GM12878 (cell line): ENCODE data around the gene TGFB1. TPM values are rescaled to one million over a fixed set of nuclear protein-coding genes. Genes with fewer than 3 reads are reported as not detected.

Experiments used
- ATAC-seq: fragments of 200-7000 bp; cut with Tn5 transposase; 3 replicates; pipeline ENCODE4 v1.9.1; 2020; ENCODE audit warnings: mild to moderate bottlenecking, moderate library complexity
- BruUV-seq: library from RNA; stranded (reverse); fragments of 400-500 nt; replicated peaks from 2 replicates; lab custom pipeline; 2021; lab: Mats Ljungman, UMichigan
- CTCF ChIA-PET: fragments of 300-600 bp; sonication (Branson Sonifier 250); formaldehyde crosslinking; extraction: SDS; loops from one replicate; lab custom pipeline; 2021; ENCODE audit warnings: inconsistent platforms; lab: Yijun Ruan, JAX
- POLR2A ChIA-PET: fragments of 350-600 bp; formaldehyde crosslinking; extraction: SDS; loops from one replicate; lab custom pipeline; 2021; ENCODE audit warnings: inconsistent platforms; lab: Charles Lee
- RAD21 ChIA-PET: fragments of 300-600 bp; sonication (Branson Sonifier 250); formaldehyde crosslinking; loops from one replicate; lab custom pipeline; 2023; ENCODE audit warnings: antibody characterized with exemption; ENCODE audit not compliant: unreplicated experiment; lab: Charles Lee
- SMC1A ChIA-PET: fragments of 300-600 bp; sonication (Branson Sonifier 250); formaldehyde crosslinking; loops from one replicate; lab custom pipeline; 2023; ENCODE audit not compliant: unreplicated experiment, uncharacterized antibody; lab: Charles Lee
- DNase-seq: peaks from one replicate; pipeline ENCODE4 v3.0.0-alpha.2; 2011; ENCODE audit warnings: low read depth, low spot score
- FAIRE-seq: peaks from 3 replicates; lab custom pipeline; 2011; peaks lifted over from hg19 to GRCh38; lab: Jason Lieb, UNC
- H2AFZ ChIP-seq: 2 replicates; pipeline ENCODE4 v1.6.0; 2011; ENCODE audit warnings: low read depth, low read length, control low read depth; ENCODE audit not compliant: control insufficient read depth
- H3K27ac ChIP-seq: 2 replicates; pipeline ENCODE4 v1.5.1; 2011; ENCODE audit warnings: control low read depth; ENCODE audit not compliant: control insufficient read depth, insufficient read depth
- H3K27me3 ChIP-seq, 2 experiments: replicated peaks in 1 of 2; 2 replicates each; pipeline versions ENCODE4 v1.6.0 to v1.6.1; 2011; ENCODE audit warnings: low read length in 1 of 2; ENCODE audit not compliant: control insufficient read depth in 2 of 2, insufficient read depth in 2 of 2
- H3K36me3 ChIP-seq, 2 experiments: 2 replicates each; pipeline ENCODE4 v1.5.1; 2011; ENCODE audit warnings: low read length in 1 of 2; ENCODE audit not compliant: control insufficient read depth in 2 of 2, insufficient read depth in 2 of 2
- H3K4me1 ChIP-seq: 2 replicates; pipeline ENCODE4 v1.6.1; 2011; ENCODE audit warnings: mild to moderate bottlenecking, low read length, moderate library complexity, mixed read lengths; ENCODE audit not compliant: control insufficient read depth, insufficient read depth
- H3K4me2 ChIP-seq: 2 replicates; pipeline ENCODE4 v1.6.0; 2011; ENCODE audit warnings: control low read depth; ENCODE audit not compliant: control insufficient read depth, insufficient read depth
- H3K4me3 ChIP-seq: fragments of 200-600 bp; sonication (generic); 2 replicates; pipeline ENCODE4 v1.5.1; 2016
- H3K79me2 ChIP-seq: 2 replicates; pipeline ENCODE4 v1.6.0; 2011; ENCODE audit warnings: low read length; ENCODE audit not compliant: control insufficient read depth, insufficient read depth
- H3K9ac ChIP-seq: 2 replicates; pipeline ENCODE4 v1.8.0; 2011; ENCODE audit warnings: low read length, control low read depth, mixed read lengths; ENCODE audit not compliant: control insufficient read depth, insufficient read depth
- H3K9me3 ChIP-seq: replicated peaks from 3 replicates; pipeline ENCODE4 v1.5.1; 2011; ENCODE audit warnings: mild to moderate bottlenecking, low read length; ENCODE audit not compliant: control insufficient read depth, insufficient read depth
- H4K20me1 ChIP-seq: 2 replicates; pipeline ENCODE4 v1.6.0; 2011; ENCODE audit not compliant: control insufficient read depth, insufficient read depth
- CBFB ChIP-seq: IDR thresholded peaks from 2 replicates; pipeline ENCODE4 v1.6.1; 2016; ENCODE audit warnings: antibody characterized with exemption, low read depth
- CHD1 ChIP-seq: IDR thresholded peaks from 2 replicates; pipeline ENCODE4 v1.6.1; 2012; ENCODE audit warnings: low read depth, low read length, improper control_type of control experiment
- GABPA ChIP-seq: IDR thresholded peaks from 2 replicates; pipeline ENCODE4 v1.6.1; 2014; ENCODE audit warnings: antibody characterized with exemption, low read depth, mild to moderate bottlenecking, inconsistent platforms
- IKZF1 ChIP-seq: fragments of 450-650 bp; conservative IDR thresholded peaks from 2 replicates; pipeline ENCODE4 v1.6.1; 2017; ENCODE audit warnings: antibody characterized with exemption, mild to moderate bottlenecking
- JUNB ChIP-seq: IDR thresholded peaks from 2 replicates; pipeline ENCODE4 v1.6.1; 2016; ENCODE audit warnings: antibody characterized with exemption, mild to moderate bottlenecking
- PML ChIP-seq: IDR thresholded peaks from 2 replicates; pipeline ENCODE4 v1.6.1; 2012; ENCODE audit warnings: low read length, inconsistent platforms
- POLR2A ChIP-seq: IDR thresholded peaks from 2 replicates; pipeline ENCODE4 v1.6.1; 2011; ENCODE audit warnings: low read depth, mild to moderate bottlenecking, low read length
- POLR2AphosphoS2 ChIP-seq: IDR thresholded peaks from 2 replicates; pipeline ENCODE4 v1.6.1; 2011; ENCODE audit warnings: low read depth, mild to moderate bottlenecking, low read length, improper control_type of control experiment, moderate library complexity
- RCOR1 ChIP-seq: conservative IDR thresholded peaks from 2 replicates; pipeline ENCODE4 v1.6.1; 2012; ENCODE audit warnings: low read depth, low read length, improper control_type of control experiment
- SIN3A ChIP-seq: IDR thresholded peaks from 2 replicates; pipeline ENCODE4 v1.6.1; 2012; ENCODE audit warnings: low read depth, low read length, improper control_type of control experiment
- SRF ChIP-seq, 2 experiments: IDR thresholded peaks; 2 replicates each; pipeline ENCODE4 v1.6.1; 2011; ENCODE audit warnings: low read depth in 2 of 2, low read length in 2 of 2, mild to moderate bottlenecking in 1 of 2, moderate library complexity in 1 of 2
- STAT1 ChIP-seq: fragments of 450-650 bp; conservative IDR thresholded peaks from 2 replicates; pipeline ENCODE4 v1.6.1; 2014; ENCODE audit warnings: antibody characterized with exemption, mild to moderate bottlenecking
- TAF1 ChIP-seq: IDR thresholded peaks from 2 replicates; pipeline ENCODE4 v1.6.1; 2011; ENCODE audit warnings: mild to moderate bottlenecking, low read depth, low read length, borderline replicate concordance
- TBL1XR1 ChIP-seq: IDR thresholded peaks from 2 replicates; pipeline ENCODE4 v1.6.1; 2012; ENCODE audit warnings: low read depth, low read length, improper control_type of control experiment
- YY1 ChIP-seq: IDR thresholded peaks from 2 replicates; pipeline ENCODE4 v1.6.1; 2011; ENCODE audit warnings: low read depth, mild to moderate bottlenecking, low read length
- WGBS: methylation state at CpG from one replicate; pipeline ENCODE4 v1.1.6; 2016; ENCODE audit warnings: low lambda C conversion rate; ENCODE audit not compliant: insufficient replicate concordance, insufficient coverage; ENCODE audit errors: missing lambda C conversion rate; 5-methylcytosine and 5-hydroxymethylcytosine counted together
- in situ Hi-C: fragments of 300-500 bp; cut with MboI; formaldehyde crosslinking; loops from 9 replicates; pipeline ENCODE4 v1.14.3; 2018; ENCODE audit warnings: mixed read lengths
- intact Hi-C: fragments of 100-400 bp; cut with micrococcal nuclease; formaldehyde crosslinking; loops from one replicate; pipeline ENCODE4 v1.14.2; 2022; ENCODE audit not compliant: unreplicated experiment
- polyA plus RNA-seq, 11 experiments: library from polyadenylated mRNA; depleted of rRNA in 4 of 11; unstranded in 6 of 11; stranded (reverse) in 5 of 11; fragments of >200 nt; fragmentation: Nextera tagmentation in 4 of 11; fragmentation: Illumina TruSeq in 1 of 11; extraction: Ambion mirVana in 4 of 11; extraction: Trizol in 1 of 11; gene quantifications; 1 replicate in 1 of 11; 2 replicates in 10 of 11; pipeline versions ENCODE4 v1.2.1 to v1.2.3, GENCODE V29; 2011 to 2016; ENCODE audit warnings: inconsistent platforms in 2 of 11, missing spikeins in 2 of 11, low read depth in 1 of 11
- total RNA-seq, 4 experiments: library from RNA; depleted of rRNA in 3 of 4; stranded (reverse); fragments of >200 nt in 3 of 4; fragmentation: Illumina TruSeq in 1 of 4; extraction: Trizol in 1 of 4; gene quantifications; 2 replicates each; pipeline versions ENCODE4 v1.2.1 to v1.2.3, GENCODE V29; 2013 to 2021
- TF ChIP-seq, protein P1 (sequence below), 3 experiments: IDR thresholded peaks in 2 of 3; conservative IDR thresholded peaks in 1 of 3; 2 replicates each; pipeline ENCODE4 v1.5.1; 2011; ENCODE audit warnings: low read depth in 3 of 3, low read length in 3 of 3, mild to moderate bottlenecking in 3 of 3, control low read depth in 2 of 3, moderate library complexity in 2 of 3, inconsistent platforms in 1 of 3, mixed read lengths in 1 of 3; ENCODE audit not compliant: control insufficient read depth in 2 of 3, insufficient read depth in 1 of 3; ENCODE audit errors: extremely low read depth in 1 of 3
- TF ChIP-seq, protein P2 (sequence below): fragments of 150-350 bp; IDR thresholded peaks from 2 replicates; pipeline ENCODE4 v1.6.1; 2014; ENCODE audit warnings: mild to moderate bottlenecking, low read depth, low read length

The TGFB1 gene
- total and polyA plus RNA-seq, 10 of the 15 experiments (the other 5 are each of a cell fraction or from before 2014, with no cell fraction given), result 0.23 to 120 (median 10.9) TPM

DNA sequence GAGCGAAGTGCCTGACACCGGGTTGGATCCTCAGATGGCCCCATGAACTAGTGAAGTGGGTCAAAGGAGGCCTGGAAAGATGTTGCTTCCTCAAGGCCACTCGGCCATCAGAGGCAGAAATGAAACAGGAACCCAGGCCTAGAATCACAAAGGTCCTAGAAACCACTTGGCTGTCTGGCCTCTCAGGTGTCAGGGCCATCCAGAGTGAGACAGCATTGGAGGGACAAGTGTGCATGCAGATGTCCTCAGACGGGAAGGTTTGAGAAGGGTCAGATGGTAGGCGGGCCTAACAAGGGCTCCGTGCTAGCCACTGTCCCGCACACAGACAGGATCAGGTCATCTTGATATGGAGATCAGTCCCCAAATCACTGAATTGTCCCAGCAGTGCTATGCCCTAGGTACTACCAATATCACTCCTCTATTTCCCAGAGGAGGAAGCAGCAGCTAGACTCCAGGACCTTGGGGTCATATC, 29.5 kb downstream of the TGFB1 start (continued):
- TF ChIP-seq, protein P1, sequence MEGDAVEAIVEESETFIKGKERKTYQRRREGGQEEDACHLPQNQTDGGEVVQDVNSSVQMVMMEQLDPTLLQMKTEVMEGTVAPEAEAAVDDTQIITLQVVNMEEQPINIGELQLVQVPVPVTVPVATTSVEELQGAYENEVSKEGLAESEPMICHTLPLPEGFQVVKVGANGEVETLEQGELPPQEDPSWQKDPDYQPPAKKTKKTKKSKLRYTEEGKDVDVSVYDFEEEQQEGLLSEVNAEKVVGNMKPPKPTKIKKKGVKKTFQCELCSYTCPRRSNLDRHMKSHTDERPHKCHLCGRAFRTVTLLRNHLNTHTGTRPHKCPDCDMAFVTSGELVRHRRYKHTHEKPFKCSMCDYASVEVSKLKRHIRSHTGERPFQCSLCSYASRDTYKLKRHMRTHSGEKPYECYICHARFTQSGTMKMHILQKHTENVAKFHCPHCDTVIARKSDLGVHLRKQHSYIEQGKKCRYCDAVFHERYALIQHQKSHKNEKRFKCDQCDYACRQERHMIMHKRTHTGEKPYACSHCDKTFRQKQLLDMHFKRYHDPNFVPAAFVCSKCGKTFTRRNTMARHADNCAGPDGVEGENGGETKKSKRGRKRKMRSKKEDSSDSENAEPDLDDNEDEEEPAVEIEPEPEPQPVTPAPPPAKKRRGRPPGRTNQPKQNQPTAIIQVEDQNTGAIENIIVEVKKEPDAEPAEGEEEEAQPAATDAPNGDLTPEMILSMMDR (IDR thresholded peaks at IDR 0.05 in 2 of 3, conservative IDR thresholded peaks at IDR 0.05 in 1 of 3; ENCODE audit: control insufficient read depth in 2 of 3, extremely low read depth in 1 of 3, insufficient read depth in 1 of 3, low read depth in 3 of 3, low read length in 3 of 3), result no peak
- TF ChIP-seq SIN3A, result no peak
- no peak for TF ChIP-seq CHD1
- no peak for TF ChIP-seq CBFB
- TF ChIP-seq POLR2AphosphoS2, result no peak
- no peak; the same call in 1 of the 2 replicates for TF ChIP-seq POLR2A
- TF ChIP-seq RCOR1, result no peak
- no peak for TF ChIP-seq GABPA
- TF ChIP-seq, all 136 proteins: peak for 0

DNA sequence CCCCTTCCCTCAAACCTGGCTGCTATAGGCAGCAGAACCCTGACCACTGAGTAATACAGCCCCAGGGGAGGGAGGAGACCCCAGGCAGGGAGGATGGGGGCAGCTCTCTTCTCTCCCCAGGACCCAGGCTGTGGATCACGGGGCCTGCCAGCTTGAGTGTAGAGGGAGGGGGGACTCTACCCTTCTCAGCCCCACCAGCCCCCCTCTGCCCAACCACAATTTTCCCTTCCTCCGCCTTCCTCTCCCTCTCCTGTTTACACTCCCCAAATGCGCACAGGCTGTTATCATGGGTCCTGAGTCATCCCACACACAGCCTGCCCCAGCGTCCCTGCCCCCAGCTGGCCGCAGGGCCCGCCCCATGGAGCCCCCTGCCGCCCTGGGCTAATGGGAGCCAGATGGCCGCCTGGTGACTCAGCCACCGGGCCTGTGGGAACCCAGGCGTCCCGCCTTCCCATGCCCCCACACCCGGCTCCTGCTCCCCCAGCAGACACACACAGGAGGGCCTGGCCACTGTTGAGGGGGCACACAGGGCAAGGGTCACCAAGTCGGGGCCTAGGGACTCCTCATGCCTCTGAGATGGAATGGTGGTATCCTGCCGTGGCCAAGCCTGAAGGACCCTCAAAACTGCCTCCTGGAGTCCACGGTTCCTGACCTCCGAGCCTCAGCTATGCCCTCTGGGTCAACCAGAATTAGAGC, 30.1 kb downstream of the TGFB1 start:
- intact Hi-C loops, result no loop called here
- 64% methylated on average over 16 of the region's 16 CpGs for WGBS

More for the DNA sequence above, 30.1 kb downstream of the TGFB1 start:
- BruUV-seq, result no TSS peak
- SMC1A ChIA-PET, result interaction anchor here (1.1 kb wide), 1 partner anchor 119 kb away, joined by 3 read pairs; no protein-coding TSS in a partner anchor
- FAIRE-seq (no peak), ATAC-seq (no peak), DNase-seq (no peak)
- H3K36me3 ChIP-seq, result peaks cover 9 to 33% of the 10 kb centered on the region in 2 experiments
- H3K79me2 ChIP-seq, result peaks cover 10% of the 10 kb centered on the region
- H3K4me1 ChIP-seq, result peaks cover 30% of the 10 kb centered on the region
- no peak overlapping the region for H3K4me3 ChIP-seq
- H4K20me1 ChIP-seq, result no peaks in the 10 kb centered on the region
- CTCF ChIA-PET, result interaction anchor here (1.8 kb wide), 1 partner anchor 29 kb away, joined by 5 read pairs; no protein-coding TSS in a partner anchor
- in situ Hi-C loops, result no loop called here
- H2AFZ ChIP-seq, result no peak overlapping the region
- no peak overlapping the region for H3K4me2 ChIP-seq
- no peak overlapping the region for H3K27ac ChIP-seq
- TF ChIP-seq POLR2AphosphoS2 (0 out of 2 replicates have a peak, but pooled peaks have one; percentile 29), TAF1 (no peak), TBL1XR1 (no peak), POLR2A (peak; percentile 39), SRF (IDR thresholded peaks at IDR 0.05; ENCODE audit: low read depth in 2 of 2, low read length in 2 of 2) (no peak), STAT1 (no peak), PML (peak; percentile 22; the same call in 1 of the 2 replicates), IKZF1 (no peak), JUNB (no peak), YY1 (no peak)
- TF ChIP-seq, protein P2, sequence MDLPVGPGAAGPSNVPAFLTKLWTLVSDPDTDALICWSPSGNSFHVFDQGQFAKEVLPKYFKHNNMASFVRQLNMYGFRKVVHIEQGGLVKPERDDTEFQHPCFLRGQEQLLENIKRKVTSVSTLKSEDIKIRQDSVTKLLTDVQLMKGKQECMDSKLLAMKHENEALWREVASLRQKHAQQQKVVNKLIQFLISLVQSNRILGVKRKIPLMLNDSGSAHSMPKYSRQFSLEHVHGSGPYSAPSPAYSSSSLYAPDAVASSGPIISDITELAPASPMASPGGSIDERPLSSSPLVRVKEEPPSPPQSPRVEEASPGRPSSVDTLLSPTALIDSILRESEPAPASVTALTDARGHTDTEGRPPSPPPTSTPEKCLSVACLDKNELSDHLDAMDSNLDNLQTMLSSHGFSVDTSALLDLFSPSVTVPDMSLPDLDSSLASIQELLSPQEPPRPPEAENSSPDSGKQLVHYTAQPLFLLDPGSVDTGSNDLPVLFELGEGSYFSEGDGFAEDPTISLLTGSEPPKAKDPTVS, result no peak
- POLR2A ChIA-PET, result interaction anchor here (0.5 kb wide), 1 partner anchor 21 kb away, joined by 3 read pairs; no protein-coding TSS in a partner anchor
- no peak overlapping the region for H3K9ac ChIP-seq
- RAD21 ChIA-PET, result no interaction called here
- H3K9me3 ChIP-seq, result no peaks in the 10 kb centered on the region
- H3K27me3 ChIP-seq, result no peaks in the 10 kb centered on the region
